DND-41 (cell line): ENCODE data around the gene HRC.

Experiments used
- CTCF ChIP-seq: IDR thresholded peaks from 2 replicates; pipeline ENCODE4 v1.5.1; 2012; ENCODE audit warnings: borderline replicate concordance, low read length, moderate library complexity, mild to moderate bottlenecking; ENCODE audit not compliant: poor library complexity, severe bottlenecking; ENCODE audit errors: extremely low read depth
- EZH2 ChIP-seq: IDR thresholded peaks from 3 replicates; pipeline ENCODE4 v1.6.1; 2012; ENCODE audit warnings: borderline replicate concordance, low read depth, mild to moderate bottlenecking, moderate library complexity, low read length, inconsistent platforms; ENCODE audit not compliant: severe bottlenecking

GRCh38 chr19:49103331-49104085 lies 51.7 kb downstream of the HRC start:
- no peak for TF ChIP-seq CTCF
- TF ChIP-seq EZH2: no peak
